NB4 (cell line): ENCODE results near the gene GFRA4.

Source experiments
- DNase-seq: peaks from one replicate; pipeline ENCODE4 v3.0.0; 2010; ENCODE audit warnings: low read depth
- H3K4me3 ChIP-seq: one replicate; pipeline ENCODE4 v1.5.1; 2011; ENCODE audit warnings: mild to moderate bottlenecking, low read depth, low read length, moderate library complexity
- MAX ChIP-seq: IDR thresholded peaks from 2 replicates; pipeline ENCODE4 v1.6.1; 2011; ENCODE audit warnings: low read depth, low read length
- MYC ChIP-seq: IDR thresholded peaks from 2 replicates; pipeline ENCODE4 v1.6.1; 2011; ENCODE audit warnings: low read depth, low read length
- POLR2A ChIP-seq: IDR thresholded peaks from 2 replicates; pipeline ENCODE4 v1.6.1; 2011; ENCODE audit warnings: mild to moderate bottlenecking; ENCODE audit not compliant: insufficient read length; ENCODE audit errors: extremely low read depth
- TF ChIP-seq, protein P1 (sequence below): IDR thresholded peaks from one replicate; pipeline ENCODE4 v1.5.1; 2012; ENCODE audit warnings: low read depth, low read length

The GFRA4 gene

GRCh38 chr20:3669710-3670367 is 6.6 kb upstream of the GFRA4 start:
- no peak for TF ChIP-seq POLR2A
- TF ChIP-seq MAX: no peak
- no peak for TF ChIP-seq MYC
- H3K4me3 ChIP-seq: no peak overlapping the region
- no peak for DNase-seq

DNA sequence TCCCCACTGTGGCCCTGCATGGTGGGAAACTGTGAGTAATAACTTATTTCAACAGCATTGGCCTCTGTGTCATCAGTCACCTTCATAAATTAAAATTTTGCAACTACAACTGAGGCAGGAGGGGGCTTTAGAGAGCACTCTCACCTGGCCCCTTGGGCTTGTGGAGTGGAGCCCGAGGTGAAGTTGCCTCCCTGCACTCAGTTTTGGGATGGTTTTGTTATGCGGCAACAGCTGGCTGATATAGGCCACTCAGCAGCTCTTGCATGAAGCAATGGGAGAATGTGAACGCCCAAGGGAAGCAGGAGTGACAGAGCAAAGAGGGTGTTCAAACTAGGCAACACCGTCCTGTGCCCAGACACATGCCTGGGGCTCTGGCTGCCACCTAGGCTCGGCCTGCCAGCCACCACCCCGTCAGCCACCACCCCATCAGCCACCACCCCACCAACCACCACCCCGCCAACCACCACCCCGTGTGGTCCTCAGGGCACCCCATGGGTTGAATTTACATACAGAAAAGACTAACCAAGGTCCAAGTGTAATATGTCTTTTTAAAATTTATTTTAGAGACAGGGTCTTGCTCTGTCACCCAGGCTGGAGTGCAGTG is 4.3 kb upstream of the GFRA4 start:
- H3K4me3 ChIP-seq: no peak overlapping the region
- TF ChIP-seq MAX (no peak), POLR2A (no peak), MYC (no peak)
- TF ChIP-seq, protein P1, sequence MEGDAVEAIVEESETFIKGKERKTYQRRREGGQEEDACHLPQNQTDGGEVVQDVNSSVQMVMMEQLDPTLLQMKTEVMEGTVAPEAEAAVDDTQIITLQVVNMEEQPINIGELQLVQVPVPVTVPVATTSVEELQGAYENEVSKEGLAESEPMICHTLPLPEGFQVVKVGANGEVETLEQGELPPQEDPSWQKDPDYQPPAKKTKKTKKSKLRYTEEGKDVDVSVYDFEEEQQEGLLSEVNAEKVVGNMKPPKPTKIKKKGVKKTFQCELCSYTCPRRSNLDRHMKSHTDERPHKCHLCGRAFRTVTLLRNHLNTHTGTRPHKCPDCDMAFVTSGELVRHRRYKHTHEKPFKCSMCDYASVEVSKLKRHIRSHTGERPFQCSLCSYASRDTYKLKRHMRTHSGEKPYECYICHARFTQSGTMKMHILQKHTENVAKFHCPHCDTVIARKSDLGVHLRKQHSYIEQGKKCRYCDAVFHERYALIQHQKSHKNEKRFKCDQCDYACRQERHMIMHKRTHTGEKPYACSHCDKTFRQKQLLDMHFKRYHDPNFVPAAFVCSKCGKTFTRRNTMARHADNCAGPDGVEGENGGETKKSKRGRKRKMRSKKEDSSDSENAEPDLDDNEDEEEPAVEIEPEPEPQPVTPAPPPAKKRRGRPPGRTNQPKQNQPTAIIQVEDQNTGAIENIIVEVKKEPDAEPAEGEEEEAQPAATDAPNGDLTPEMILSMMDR: no peak
- no peak for DNase-seq

GRCh38 chr20:3663858-3664257 is 659 bp upstream of the GFRA4 start:
- no peak overlapping the region for H3K4me3 ChIP-seq
- no peak for TF ChIP-seq MAX
- no peak for TF ChIP-seq MYC
- no peak for TF ChIP-seq POLR2A
- TF ChIP-seq, protein P1: no peak
- no peak for DNase-seq

GRCh38 chr20:3661814-3662665 is 1.2 kb downstream of the GFRA4 start:
- TF ChIP-seq POLR2A (no peak), MYC (no peak), MAX (no peak)
- TF ChIP-seq, protein P1: no peak
- no peak overlapping the region for H3K4me3 ChIP-seq
- no peak for DNase-seq

GRCh38 chr20:3661060-3661813 is 2.0 kb downstream of the GFRA4 start:
- no peak overlapping the region for H3K4me3 ChIP-seq
- no peak for DNase-seq
- TF ChIP-seq POLR2A (no peak), MYC (no peak), MAX (no peak)
- TF ChIP-seq, protein P1: no peak
